NCI-H82 (cell line): ENCODE results near the gene BCL2L13.

ENCODE experiments used
- DNase-seq: peaks from one replicate; lab custom pipeline; 2025; lab: John Stamatoyannopoulos, UW

BCL2L13 gene

DNA sequence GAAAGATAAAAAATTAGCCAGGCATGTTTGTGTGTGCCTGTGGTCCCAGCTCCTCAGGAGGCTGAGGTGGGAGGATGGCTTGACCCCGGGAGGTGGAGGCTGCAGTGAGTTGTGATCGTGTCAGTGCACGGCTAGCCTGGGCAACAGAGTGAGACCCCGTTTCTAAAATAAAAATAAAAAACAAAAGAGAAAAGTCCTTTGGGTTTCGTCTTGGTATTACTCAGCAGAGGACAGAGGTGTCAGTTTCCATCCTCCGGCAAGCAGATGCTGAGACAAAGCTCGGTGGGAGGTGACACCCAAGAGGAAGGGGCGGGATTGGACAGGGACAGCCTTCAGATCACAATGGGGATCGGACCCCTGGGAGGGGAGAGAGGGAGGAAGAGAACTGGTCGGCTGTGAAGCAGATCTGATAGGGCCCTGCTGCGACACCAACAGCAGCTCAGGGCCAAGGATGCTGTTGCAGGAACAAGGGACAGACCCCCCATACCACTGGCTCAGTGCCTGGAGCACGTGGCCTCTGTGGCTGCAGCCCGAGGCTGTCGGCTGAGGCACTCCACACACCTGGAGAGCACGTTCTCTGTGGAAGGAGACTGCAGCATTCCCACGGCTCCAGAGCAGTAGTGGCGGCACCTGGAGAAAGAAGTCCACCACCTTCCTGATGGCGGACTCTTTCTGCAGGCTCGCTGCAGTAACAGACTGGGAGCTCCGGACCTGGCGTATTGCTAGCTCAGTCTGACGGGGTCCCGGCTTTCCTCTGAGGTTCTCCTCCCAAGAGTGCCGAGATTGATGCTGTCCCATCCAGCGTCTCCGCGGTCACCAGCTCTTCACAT lies 140.9 kb downstream of the BCL2L13 start:
- DNase-seq: no peak

DNA sequence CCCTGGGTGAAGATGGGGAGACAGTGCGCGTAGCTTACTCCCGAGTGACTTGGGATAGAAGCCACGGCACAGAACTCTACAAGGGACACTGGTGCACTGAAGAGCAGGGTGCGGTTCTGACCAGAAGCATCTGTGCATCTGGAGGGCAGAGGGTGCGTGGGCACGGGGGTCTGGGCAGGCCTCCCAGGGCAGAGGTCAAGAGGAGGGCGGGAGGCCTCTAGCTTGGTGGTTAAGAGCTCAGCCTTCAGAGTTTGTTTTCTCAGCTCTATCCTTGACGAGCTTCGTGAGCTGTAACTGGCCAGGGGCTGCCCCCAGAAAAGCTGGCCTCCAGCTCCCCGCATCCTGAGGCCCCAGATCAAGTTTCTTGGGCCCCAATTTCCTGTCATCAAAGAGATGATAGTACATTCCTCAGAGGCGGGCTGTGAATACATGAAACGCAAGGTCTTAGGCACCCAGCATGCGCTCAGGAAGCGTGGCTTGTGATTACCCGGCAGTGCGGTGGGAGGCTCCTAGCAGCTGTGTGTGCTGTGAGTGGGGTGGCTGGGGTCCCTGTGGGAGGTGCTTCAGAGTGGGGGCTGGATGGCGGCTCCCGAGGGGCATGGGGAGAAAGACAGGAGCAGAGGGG lies 141.7 kb downstream of the BCL2L13 start:
- DNase-seq: no peak
